Measurements from ENCODE around the gene MB. TPM values are rescaled to one million over a fixed set of nuclear protein-coding genes. Genes with fewer than 3 reads are reported as not detected.

The MB gene
- total RNA-seq, 1 donor from 2014 or later, result not detected

DNA sequence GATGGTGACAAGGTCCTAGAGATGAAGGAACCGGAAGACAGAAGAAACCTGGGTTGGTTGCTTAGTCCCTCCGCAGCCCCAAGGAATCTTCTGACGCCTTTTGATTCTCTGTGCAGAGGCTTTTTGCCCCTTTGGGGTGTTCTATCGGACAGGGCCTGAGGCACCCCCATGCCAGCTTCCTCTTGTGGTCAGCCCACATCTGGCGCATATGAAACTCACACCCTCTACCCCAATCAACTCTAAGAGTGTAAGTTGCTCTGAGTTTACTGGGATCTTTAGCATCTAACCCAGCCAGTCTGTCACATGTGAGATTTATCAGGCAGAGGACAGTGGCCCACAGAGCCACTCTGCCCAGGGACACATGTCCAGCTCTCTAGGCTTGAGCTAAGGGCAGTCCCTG is 59.1 kb downstream of the MB start:
- H3K4me3 Mint-ChIP-seq, result no peak overlapping the region
- no peaks in the 10 kb centered on the region for H3K9me3 Mint-ChIP-seq
- peaks cover 17% of the 10 kb centered on the region for H3K4me1 Mint-ChIP-seq
- peaks cover 26% of the 10 kb centered on the region for H3K27me3 Mint-ChIP-seq (ENCODE audit: low read depth)
- TF ChIP-seq, protein P1, sequence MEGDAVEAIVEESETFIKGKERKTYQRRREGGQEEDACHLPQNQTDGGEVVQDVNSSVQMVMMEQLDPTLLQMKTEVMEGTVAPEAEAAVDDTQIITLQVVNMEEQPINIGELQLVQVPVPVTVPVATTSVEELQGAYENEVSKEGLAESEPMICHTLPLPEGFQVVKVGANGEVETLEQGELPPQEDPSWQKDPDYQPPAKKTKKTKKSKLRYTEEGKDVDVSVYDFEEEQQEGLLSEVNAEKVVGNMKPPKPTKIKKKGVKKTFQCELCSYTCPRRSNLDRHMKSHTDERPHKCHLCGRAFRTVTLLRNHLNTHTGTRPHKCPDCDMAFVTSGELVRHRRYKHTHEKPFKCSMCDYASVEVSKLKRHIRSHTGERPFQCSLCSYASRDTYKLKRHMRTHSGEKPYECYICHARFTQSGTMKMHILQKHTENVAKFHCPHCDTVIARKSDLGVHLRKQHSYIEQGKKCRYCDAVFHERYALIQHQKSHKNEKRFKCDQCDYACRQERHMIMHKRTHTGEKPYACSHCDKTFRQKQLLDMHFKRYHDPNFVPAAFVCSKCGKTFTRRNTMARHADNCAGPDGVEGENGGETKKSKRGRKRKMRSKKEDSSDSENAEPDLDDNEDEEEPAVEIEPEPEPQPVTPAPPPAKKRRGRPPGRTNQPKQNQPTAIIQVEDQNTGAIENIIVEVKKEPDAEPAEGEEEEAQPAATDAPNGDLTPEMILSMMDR (conservative IDR thresholded peaks at IDR 0.05), result no peak
- no peak overlapping the region for H3K27ac Mint-ChIP-seq (ENCODE audit: unreplicated experiment)
- DNase-seq (ENCODE audit: low read depth, low spot score), result no peak
- no peaks in the 10 kb centered on the region for H3K36me3 Mint-ChIP-seq (ENCODE audit: low read depth)

Other genes starting within 250 kb of the MB start
- gene HMOX1, start 236.2 kb downstream of the MB start, total RNA-seq, result 2.2 and 2.4 TPM in 2 replicates
- gene MCM5, start 217.2 kb downstream of the MB start, total RNA-seq, result 174 and 187 TPM in 2 replicates
- not detected in 2 replicates for gene RASD2, start 76.5 kb downstream of the MB start, total RNA-seq
- gene APOL6, start 31.1 kb upstream of the MB start, total RNA-seq, result 0.02 TPM in 1 of 2 replicates, not detected in the other
- gene APOL5, start 100.5 kb upstream of the MB start, total RNA-seq, result not detected in 2 replicates

All from neural crest cell (in vitro differentiated cells).